Lower leg skin (tissue), 4 donors: ENCODE data around the gene PTPRN2. TPM values are rescaled to one million over a fixed set of nuclear protein-coding genes. Genes with fewer than 3 reads are reported as not detected.
"Not testable (repeated sequence)": the region's sequence is repeated elsewhere in the genome, so short reads cannot be mapped to it uniquely, and the experiment has no call there.

ENCODE experiments used
- DNase-seq, 2 donors: peaks; one replicate each; pipeline ENCODE4 v3.0.0-alpha.2; 2019; ENCODE audit warnings: low spot score in 2 of 2
- H3K4me3 ChIP-seq: fragments of 200-600 bp; sonication (generic); 2 replicates; pipeline ENCODE4 v1.5.1; 2017; ENCODE audit warnings: mild to moderate bottlenecking, low read depth; ENCODE audit not compliant: poor library complexity, severe bottlenecking
- POLR2A ChIP-seq, 2 donors: fragments of 450-650 bp; IDR thresholded peaks; one replicate each; pipeline ENCODE4 v1.6.1; 2016 to 2017; ENCODE audit warnings: antibody characterized with exemption in 2 of 2, mild to moderate bottlenecking in 1 of 2, moderate library complexity in 1 of 2
- WGBS, 2 donors: methylation state at CpG; one replicate each; pipeline ENCODE4 v1.1.5; 2018; 5-methylcytosine and 5-hydroxymethylcytosine counted together
- intact Hi-C: fragments of 100-400 bp; cut with DNase I; formaldehyde crosslinking; loops from one replicate; pipeline ENCODE4 v1.15.0; 2023; ENCODE audit warnings: low total_unique reads
- total RNA-seq, 4 donors: library from RNA; depleted of rRNA; stranded (reverse); fragments of >200 nt; gene quantifications; one replicate each; pipeline ENCODE4 v1.1.0, GENCODE V29; 2016
- TF ChIP-seq, protein P1 (sequence below), 3 donors: fragments of 450-650 bp; IDR thresholded peaks; one replicate each; pipeline ENCODE4 v1.5.1; 2016; ENCODE audit warnings: antibody characterized with exemption in 3 of 3, mild to moderate bottlenecking in 3 of 3, moderate library complexity in 2 of 3

The PTPRN2 gene
- total RNA-seq, 4 donors from 2014 or later, result 0.11 to 1.6 (median 0.92) TPM

DNA sequence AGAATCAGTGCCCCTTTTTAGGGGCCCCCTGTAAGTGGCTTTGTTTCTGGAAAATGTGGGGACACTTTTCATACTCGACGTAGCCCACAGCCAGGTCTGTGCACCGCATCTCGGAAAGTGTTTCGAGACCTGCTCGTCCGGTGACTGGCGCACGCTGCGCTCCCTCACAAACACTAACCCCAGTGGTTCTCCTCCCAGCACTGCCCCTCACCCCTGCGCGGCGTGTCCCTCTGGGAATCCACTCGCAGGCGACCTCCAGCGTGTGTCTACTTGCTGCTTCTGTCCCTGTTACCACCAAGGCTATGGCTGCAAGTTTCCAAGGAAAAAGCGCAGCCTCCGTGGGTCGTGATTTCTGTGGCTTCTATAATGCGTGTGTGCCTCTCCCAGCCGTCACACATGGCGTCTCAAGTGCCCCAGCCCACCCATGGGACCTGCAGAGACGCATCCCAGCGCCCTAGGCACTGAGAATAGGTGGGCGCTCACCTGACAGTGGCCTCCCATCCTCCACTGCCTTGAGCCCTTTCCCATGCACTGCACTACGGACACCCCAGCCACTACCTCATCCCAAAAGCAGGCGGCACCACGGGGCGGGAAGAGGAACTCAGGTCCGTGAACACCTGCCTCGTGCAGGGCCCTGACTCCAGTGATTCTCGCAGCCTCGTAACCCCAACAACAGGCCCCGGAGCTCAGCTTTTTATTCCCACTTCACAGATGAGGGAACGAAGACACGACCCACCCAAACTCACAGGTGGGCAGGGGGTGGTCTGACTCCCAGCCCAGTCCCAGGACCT, 49.3 kb downstream of the PTPRN2 start:
- DNase-seq, result no peak
- H3K4me3 ChIP-seq, result no peak overlapping the region
- 77 to 81% methylated on average over 36 of the region's 36 CpGs for WGBS, 2 donors
- TF ChIP-seq, protein P1, sequence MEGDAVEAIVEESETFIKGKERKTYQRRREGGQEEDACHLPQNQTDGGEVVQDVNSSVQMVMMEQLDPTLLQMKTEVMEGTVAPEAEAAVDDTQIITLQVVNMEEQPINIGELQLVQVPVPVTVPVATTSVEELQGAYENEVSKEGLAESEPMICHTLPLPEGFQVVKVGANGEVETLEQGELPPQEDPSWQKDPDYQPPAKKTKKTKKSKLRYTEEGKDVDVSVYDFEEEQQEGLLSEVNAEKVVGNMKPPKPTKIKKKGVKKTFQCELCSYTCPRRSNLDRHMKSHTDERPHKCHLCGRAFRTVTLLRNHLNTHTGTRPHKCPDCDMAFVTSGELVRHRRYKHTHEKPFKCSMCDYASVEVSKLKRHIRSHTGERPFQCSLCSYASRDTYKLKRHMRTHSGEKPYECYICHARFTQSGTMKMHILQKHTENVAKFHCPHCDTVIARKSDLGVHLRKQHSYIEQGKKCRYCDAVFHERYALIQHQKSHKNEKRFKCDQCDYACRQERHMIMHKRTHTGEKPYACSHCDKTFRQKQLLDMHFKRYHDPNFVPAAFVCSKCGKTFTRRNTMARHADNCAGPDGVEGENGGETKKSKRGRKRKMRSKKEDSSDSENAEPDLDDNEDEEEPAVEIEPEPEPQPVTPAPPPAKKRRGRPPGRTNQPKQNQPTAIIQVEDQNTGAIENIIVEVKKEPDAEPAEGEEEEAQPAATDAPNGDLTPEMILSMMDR (IDR thresholded peaks at IDR 0.05), result no peak
- no peak for TF ChIP-seq POLR2A (IDR thresholded peaks at IDR 0.05)
- intact Hi-C loops, result no loop called here

DNA sequence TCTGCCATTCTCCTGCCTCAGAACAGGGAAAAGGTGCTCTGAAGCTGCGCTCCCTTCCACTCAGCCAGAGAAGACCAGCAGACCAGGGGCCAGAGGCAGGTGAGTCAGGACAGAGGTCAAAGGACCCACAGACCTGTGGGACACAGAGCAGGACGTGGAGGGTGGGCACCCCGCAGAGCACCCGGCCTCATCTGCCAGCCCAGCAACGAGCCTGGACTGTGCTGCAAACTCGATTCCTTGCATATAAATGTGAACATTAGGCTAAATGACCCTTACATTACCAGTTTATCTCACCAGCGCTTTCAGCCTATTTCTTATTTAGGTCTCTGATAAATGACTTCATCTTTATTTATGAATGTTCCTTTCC, 50.1 kb downstream of the PTPRN2 start:
- intact Hi-C loops, result no loop called here
- DNase-seq, result no peak
- WGBS, 2 donors, result 74% methylated on average over 7 of the region's 7 CpGs
- TF ChIP-seq, protein P1 (IDR thresholded peaks at IDR 0.05), result no peak
- no peak for TF ChIP-seq POLR2A (IDR thresholded peaks at IDR 0.05)
- H3K4me3 ChIP-seq, result no peak overlapping the region

DNA sequence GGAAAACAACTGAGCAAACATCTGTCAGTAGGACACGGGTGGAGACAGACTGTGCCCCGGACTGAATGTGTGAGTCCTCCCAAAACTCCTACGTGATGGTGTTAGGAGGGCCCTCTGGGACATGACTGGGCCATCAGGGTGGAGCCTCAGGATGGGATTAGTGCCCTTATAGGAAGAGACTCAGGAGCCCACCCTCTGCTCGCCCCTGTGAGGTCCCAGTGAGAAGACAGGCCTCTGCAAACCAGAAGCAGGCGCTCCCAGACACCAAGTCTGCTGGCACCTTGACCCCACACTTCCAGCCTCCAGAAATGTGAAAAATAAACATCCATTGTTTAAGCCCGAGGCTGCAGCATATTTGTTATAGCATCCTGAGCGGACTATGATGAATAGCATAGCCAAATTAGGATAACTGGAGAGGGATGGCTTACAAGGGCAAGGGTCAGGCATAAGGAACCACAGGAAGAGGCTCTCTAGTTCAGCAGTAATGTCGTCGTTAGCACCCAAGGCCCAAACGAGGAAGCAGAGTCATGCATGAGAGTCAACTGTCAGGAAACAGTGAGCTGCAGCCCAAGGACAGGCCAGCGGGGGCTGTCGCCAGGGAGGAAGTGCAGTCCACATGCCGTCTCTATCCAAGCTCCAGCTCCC, 50.6 kb downstream of the PTPRN2 start:
- H3K4me3 ChIP-seq, result no peak overlapping the region
- intact Hi-C loops, result no loop called here
- WGBS, 2 donors, result 65 to 70% methylated on average over 13 of the region's 13 CpGs
- TF ChIP-seq, protein P1 (IDR thresholded peaks at IDR 0.05), result no peak
- no peak for TF ChIP-seq POLR2A (IDR thresholded peaks at IDR 0.05)
- no peak for DNase-seq

DNA sequence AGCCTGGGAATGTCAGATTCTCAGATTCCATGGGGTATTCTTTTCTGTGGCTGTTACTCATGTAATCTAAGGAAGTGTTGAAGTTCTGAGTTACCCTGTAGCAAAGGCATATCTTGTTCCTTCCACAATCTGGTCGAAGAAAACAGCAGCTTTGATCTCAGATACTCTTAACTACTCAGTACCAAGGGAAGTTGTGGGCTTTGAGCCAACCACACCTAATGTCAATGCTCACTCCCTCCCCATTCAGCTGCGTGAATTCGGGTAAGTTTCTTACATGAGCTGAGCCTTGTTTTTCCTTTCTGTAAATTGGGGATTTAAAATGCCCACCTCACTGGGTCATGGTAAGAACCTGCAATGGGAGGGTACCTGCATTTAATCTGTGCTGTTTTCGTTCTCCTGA, 52.5 kb downstream of the PTPRN2 start:
- no peak overlapping the region for H3K4me3 ChIP-seq
- TF ChIP-seq, protein P1 (IDR thresholded peaks at IDR 0.05), result no peak
- no peak for TF ChIP-seq POLR2A (IDR thresholded peaks at IDR 0.05)
- intact Hi-C loops, result no loop called here
- WGBS, 2 donors, result 70 to 72% methylated on average over 4 of the region's 4 CpGs
- DNase-seq, result no peak

DNA sequence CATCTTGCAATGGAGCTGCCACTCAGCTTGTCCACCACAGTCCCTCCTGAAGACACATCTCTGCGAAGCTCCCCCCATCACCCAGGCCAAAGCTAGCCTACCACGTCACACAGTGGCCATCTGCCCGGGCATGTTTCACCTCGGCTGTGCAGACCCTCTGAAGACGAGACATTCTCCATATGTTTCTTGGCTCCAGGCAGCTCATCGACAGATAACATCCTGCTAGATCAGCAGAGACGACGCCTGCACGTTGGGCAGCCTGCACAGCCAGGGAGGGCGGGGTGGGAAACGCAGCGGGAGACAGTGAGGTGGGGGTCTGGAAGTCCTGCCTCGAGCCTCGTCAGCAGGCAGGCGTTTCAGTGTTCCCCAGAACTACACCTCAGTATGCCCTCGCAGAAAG, 53.0 kb downstream of the PTPRN2 start:
- WGBS, 2 donors, result 58 to 59% methylated on average over 12 to 16 of the region's 16 CpGs
- no peak for DNase-seq
- H3K4me3 ChIP-seq, result no peak overlapping the region
- TF ChIP-seq POLR2A (IDR thresholded peaks at IDR 0.05), result no peak
- TF ChIP-seq, protein P1 (IDR thresholded peaks at IDR 0.05), result no peak
- intact Hi-C loops, result no loop called here

DNA sequence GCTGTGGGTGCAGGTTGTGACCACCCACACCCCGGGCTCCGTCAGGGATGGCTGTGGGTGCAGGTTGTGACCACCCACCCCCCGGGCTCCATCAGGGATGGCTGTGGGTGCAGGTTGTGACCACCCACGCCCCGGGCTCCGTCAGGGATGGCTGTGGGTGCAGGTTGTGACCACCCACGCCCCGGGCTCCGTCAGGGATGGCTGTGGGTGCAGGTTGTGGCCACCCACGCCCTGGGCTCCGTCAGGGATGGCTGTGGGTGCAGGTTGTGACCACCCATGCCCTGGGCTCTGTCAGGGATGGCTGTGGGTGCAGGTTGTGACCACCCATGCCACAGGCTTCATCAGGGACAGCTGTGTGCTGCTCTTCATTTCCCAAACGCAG, 53.5 kb downstream of the PTPRN2 start:
- H3K4me3 ChIP-seq, DNase-seq, intact Hi-C loops: not testable (repeated sequence)
- WGBS, 2 donors, result 91 to 96% methylated on average over 5 to 9 of the region's 12 CpGs
